ENCODE data around the gene TPM2.
A peak's percentile ranks its signal among the peaks of the same experiment; 100 is the strongest.

Gene TPM2

GRCh38 chr9:35696520-35697215 lies 6.9 kb upstream of the TPM2 start:
- peak; percentile 49 for DNase-seq (ENCODE audit: low spot score)

- no peak for DNase-seq (ENCODE audit: low spot score)
These were observed 6.2 kb upstream of the TPM2 start for GRCh38 chr9:35695943-35696401.

- DNase-seq (ENCODE audit: low spot score): no peak
These were observed 2.1 kb upstream of the TPM2 start for GRCh38 chr9:35691757-35692301.

GRCh38 chr9:35691334-35691650 lies 1.6 kb upstream of the TPM2 start:
- no peak for DNase-seq (ENCODE audit: low spot score)

- peak; percentile 85 for DNase-seq (ENCODE audit: low spot score)
These were observed 1.0 kb upstream of the TPM2 start for GRCh38 chr9:35690614-35691333.

GRCh38 chr9:35690294-35690613 lies 529 bp upstream of the TPM2 start:
- no peak for DNase-seq (ENCODE audit: low spot score)

- DNase-seq (ENCODE audit: low spot score): peak; percentile 76
These were observed 875 bp downstream of the TPM2 start for GRCh38 chr9:35688558-35689541.

- no peak for DNase-seq (ENCODE audit: low spot score)
These were observed 1.7 kb downstream of the TPM2 start for GRCh38 chr9:35687972-35688557.

GRCh38 chr9:35687306-35687705 lies 2.4 kb downstream of the TPM2 start:
- DNase-seq (ENCODE audit: low spot score): no peak

GRCh38 chr9:35686222-35687203 lies 3.2 kb downstream of the TPM2 start:
- peak; percentile 60 for DNase-seq (ENCODE audit: low spot score)

- no peak for DNase-seq (ENCODE audit: low spot score)
These were observed 4.2 kb downstream of the TPM2 start for GRCh38 chr9:35685506-35685905.

GRCh38 chr9:35684921-35685320 lies 4.8 kb downstream of the TPM2 start:
- DNase-seq (ENCODE audit: low spot score): no peak

- DNase-seq (ENCODE audit: low spot score): no peak
These were observed 6.4 kb downstream of the TPM2 start for GRCh38 chr9:35683323-35683722.

GRCh38 chr9:35682520-35683315 lies 7.0 kb downstream of the TPM2 start:
- DNase-seq (ENCODE audit: low spot score): no peak

- DNase-seq (ENCODE audit: low spot score): no peak
These were observed 7.7 kb downstream of the TPM2 start for GRCh38 chr9:35682051-35682450.

GRCh38 chr9:35681341-35682002 lies 8.3 kb downstream of the TPM2 start:
- DNase-seq (ENCODE audit: low spot score): no peak

- no peak for DNase-seq (ENCODE audit: low spot score)
These were observed 9.2 kb downstream of the TPM2 start for GRCh38 chr9:35680331-35681105.

GRCh38 chr9:35679766-35680330 lies 9.9 kb downstream of the TPM2 start:
- no peak for DNase-seq (ENCODE audit: low spot score)
